Dedifferentiated amniotic fluid mesenchymal stem cell (primary cell): ENCODE results near the gene ARVCF.
A peak's percentile ranks its signal among the peaks of the same experiment; 100 is the strongest.

Experiments used
- DNase-seq: peaks from one replicate; pipeline ENCODE4 v3.0.0-alpha.2; 2016; ENCODE audit errors: extremely low spot score

The ARVCF gene

GRCh38 chr22:19998991-19999820 is 17.4 kb downstream of the ARVCF start:
- no peak for DNase-seq

GRCh38 chr22:19998232-19998951 is 18.2 kb downstream of the ARVCF start:
- DNase-seq, result no peak

GRCh38 chr22:19997561-19998231 is 18.9 kb downstream of the ARVCF start:
- no peak for DNase-seq

GRCh38 chr22:19996694-19997384 is 19.8 kb downstream of the ARVCF start:
- DNase-seq, result no peak

GRCh38 chr22:19995611-19996339 is 20.8 kb downstream of the ARVCF start:
- DNase-seq, result peak; percentile 77

GRCh38 chr22:19994851-19995610 is 21.6 kb downstream of the ARVCF start:
- no peak for DNase-seq

GRCh38 chr22:19993926-19994325 is 22.7 kb downstream of the ARVCF start:
- no peak for DNase-seq

GRCh38 chr22:19992921-19993355 is 23.7 kb downstream of the ARVCF start:
- DNase-seq, result no peak

- DNase-seq, result no peak
Measured at GRCh38 chr22:19992481-19992911, 24.1 kb downstream of the ARVCF start.

GRCh38 chr22:19991645-19992451 is 24.8 kb downstream of the ARVCF start:
- DNase-seq, result peak; percentile 37

- DNase-seq, result no peak
Measured at GRCh38 chr22:19991395-19991644, 25.3 kb downstream of the ARVCF start.

- DNase-seq, result no peak
Measured at GRCh38 chr22:19990609-19991394, 25.8 kb downstream of the ARVCF start.

GRCh38 chr22:19990188-19990587 is 26.4 kb downstream of the ARVCF start:
- DNase-seq, result no peak

GRCh38 chr22:19989725-19990067 is 26.9 kb downstream of the ARVCF start:
- DNase-seq, result no peak

GRCh38 chr22:19988965-19989724 is 27.5 kb downstream of the ARVCF start:
- DNase-seq, result no peak

- no peak for DNase-seq
Measured at GRCh38 chr22:19988331-19988808, 28.3 kb downstream of the ARVCF start.

- DNase-seq, result no peak
Measured at GRCh38 chr22:19987394-19988306, 29.0 kb downstream of the ARVCF start.
